HepG2 (cell line): ENCODE results near the gene HRC. TPM values are rescaled to one million over a fixed set of nuclear protein-coding genes. Genes with fewer than 3 reads are reported as not detected.

Experiments
- ATAC-seq: fragments of 200-7000 bp; cut with Tn5 transposase; 3 replicates; pipeline ENCODE4 v1.9.1; 2020; ENCODE audit warnings: mild to moderate bottlenecking, moderate library complexity
- BruUV-seq: library from RNA; stranded (reverse); fragments of 400-500 nt; replicated peaks from 2 replicates; lab custom pipeline; 2021; lab: Mats Ljungman, UMichigan
- CTCF ChIA-PET: fragments of 300-600 bp; formaldehyde crosslinking; extraction: SDS; loops from one replicate; lab custom pipeline; 2021; ENCODE audit warnings: low total read pairs, inconsistent platforms, low intra/inter-chr PET ratio; lab: Yijun Ruan, JAX
- POLR2A ChIA-PET: fragments of 350-600 bp; sonication (Branson Sonifier 250); formaldehyde crosslinking; loops from one replicate; lab custom pipeline; 2020; ENCODE audit warnings: antibody characterized with exemption, inconsistent platforms; lab: Yijun Ruan, JAX
- DNase-seq: peaks from one replicate; pipeline ENCODE4 v3.0.0-alpha.2; 2015; ENCODE audit warnings: low spot score
- FAIRE-seq: peaks from 3 replicates; lab custom pipeline; 2011; peaks lifted over from hg19 to GRCh38; lab: Jason Lieb, UNC
- H2AFZ ChIP-seq: one replicate; pipeline ENCODE4 v1.6.1; 2011; ENCODE audit warnings: low read length, inconsistent platforms
- H3K27ac ChIP-seq: fragments of 300-600 bp; 3 replicates; pipeline ENCODE4 v1.8.0; 2011; ENCODE audit warnings: mixed run types, mild to moderate bottlenecking, mixed read lengths, low read length, inconsistent platforms; ENCODE audit not compliant: insufficient read depth; ENCODE audit errors: extremely low read length
- H3K27me3 ChIP-seq, 2 experiments: fragments of 200-600 bp in 1 of 2; 2 replicates in 1 of 2; 3 replicates in 1 of 2; pipeline versions ENCODE4 v1.6.0 to v1.8.0; 2011; ENCODE audit warnings: low read length in 2 of 2, mild to moderate bottlenecking in 2 of 2, moderate library complexity in 2 of 2, inconsistent platforms in 1 of 2; ENCODE audit not compliant: insufficient read depth in 2 of 2, control insufficient read depth in 1 of 2
- H3K36me3 ChIP-seq, 2 experiments: fragments of 200-600 bp in 1 of 2; replicated peaks in 1 of 2; 2 replicates in 1 of 2; 3 replicates in 1 of 2; pipeline versions ENCODE4 v1.5.1 to v1.8.0; 2011; ENCODE audit warnings: low read length in 2 of 2, inconsistent platforms in 1 of 2; ENCODE audit not compliant: insufficient read depth in 2 of 2, control insufficient read depth in 1 of 2
- H3K4me1 ChIP-seq: 2 replicates; pipeline ENCODE4 v1.5.1; 2012; ENCODE audit warnings: low read length, inconsistent platforms; ENCODE audit not compliant: insufficient read depth
- H3K4me2 ChIP-seq: 2 replicates; pipeline ENCODE4 v1.6.0; 2011; ENCODE audit warnings: low read depth, low read length, inconsistent platforms
- H3K4me3 ChIP-seq, 3 experiments: fragments of 200-600 bp in 1 of 3; sonication (generic), shearing (Covaris generic) in 1 of 3; replicated peaks in 1 of 3; 2 replicates each; pipeline ENCODE4 v1.5.1; 2011 to 2016; ENCODE audit warnings: low read length in 3 of 3, inconsistent platforms in 2 of 3, low read depth in 2 of 3, mild to moderate bottlenecking in 2 of 3, control low read depth in 1 of 3, mixed read lengths in 1 of 3; ENCODE audit not compliant: insufficient read depth in 1 of 3
- H3K79me2 ChIP-seq: one replicate; pipeline ENCODE4 v1.6.1; 2011; ENCODE audit warnings: low read length, inconsistent platforms; ENCODE audit not compliant: insufficient read depth
- H3K9ac ChIP-seq: 2 replicates; pipeline ENCODE4 v1.6.0; 2011; ENCODE audit warnings: mild to moderate bottlenecking, low read depth, low read length, inconsistent platforms; ENCODE audit not compliant: insufficient read depth
- H3K9me3 ChIP-seq: 2 replicates; pipeline ENCODE4 v1.5.1; 2012; ENCODE audit warnings: mild to moderate bottlenecking, low read length
- H4K20me1 ChIP-seq: 2 replicates; pipeline ENCODE4 v1.6.0; 2011; ENCODE audit warnings: inconsistent platforms, mild to moderate bottlenecking, low read length, moderate library complexity; ENCODE audit not compliant: insufficient read depth
- FOXK1 ChIP-seq: sonication (generic); formaldehyde crosslinking; IDR thresholded peaks from 2 replicates; pipeline ENCODE4 v1.4.0; 2020; ENCODE audit warnings: low read depth, missing genetic modification reagents, borderline replicate concordance
- GABPA ChIP-seq, 2 experiments: IDR thresholded peaks; 2 replicates each; pipeline ENCODE4 v1.6.1; 2011 to 2016; ENCODE audit warnings: low read depth in 2 of 2, low read length in 1 of 2, missing biosample characterization in 1 of 2, missing genetic modification characterization in 1 of 2
- HINFP ChIP-seq: sonication (generic); formaldehyde crosslinking; IDR thresholded peaks from 2 replicates; pipeline ENCODE4 v1.4.0; 2020; ENCODE audit warnings: low read depth, mild to moderate bottlenecking, missing genetic modification reagents
- HOMEZ ChIP-seq: IDR thresholded peaks from 2 replicates; pipeline ENCODE4 v1.6.1; 2016; ENCODE audit warnings: low read depth
- JARID2 ChIP-seq: sonication (generic); formaldehyde crosslinking; IDR thresholded peaks from 2 replicates; pipeline ENCODE4 v1.8.1; 2023; ENCODE audit warnings: missing genetic modification reagents, inconsistent platforms; ENCODE audit not compliant: insufficient replicate concordance
- LRRFIP1 ChIP-seq: sonication (generic); formaldehyde crosslinking; conservative IDR thresholded peaks from 2 replicates; pipeline ENCODE4 v1.4.0; 2020; ENCODE audit warnings: missing genetic modification reagents
- RBM22 ChIP-seq: fragments of 200-400 bp; formaldehyde crosslinking; optimal IDR thresholded peaks from 2 replicates; pipeline ENCODE3; 2017; ENCODE audit warnings: mild to moderate bottlenecking, low read length, moderate library complexity
- SKIL ChIP-seq: sonication (generic); formaldehyde crosslinking; IDR thresholded peaks from 2 replicates; pipeline ENCODE4 v1.8.0; 2022; ENCODE audit warnings: missing genetic modification reagents, mild to moderate bottlenecking, moderate library complexity, borderline replicate concordance
- U2AF2 ChIP-seq: fragments of 200-400 bp; formaldehyde crosslinking; IDR thresholded peaks from 2 replicates; pipeline ENCODE4 v1.6.1; 2017; ENCODE audit warnings: low read depth, mild to moderate bottlenecking, low read length
- ZMYM2 ChIP-seq: sonication (generic); formaldehyde crosslinking; IDR thresholded peaks from 2 replicates; pipeline ENCODE4 v1.8.0; 2022; ENCODE audit warnings: mild to moderate bottlenecking, missing genetic modification reagents
- ZNF33A ChIP-seq: sonication (generic); formaldehyde crosslinking; IDR thresholded peaks from 2 replicates; pipeline ENCODE4 v1.5.1; 2020; ENCODE audit warnings: missing genetic modification reagents, mild to moderate bottlenecking, moderate library complexity, borderline replicate concordance
- WGBS: methylation state at CpG from one replicate; pipeline ENCODE4 v1.1.6; 2017; ENCODE audit warnings: low lambda C conversion rate; 5-methylcytosine and 5-hydroxymethylcytosine counted together
- in situ Hi-C: cut with HindIII; loops from 2 replicates; pipeline ENCODE4 v1.10.0; 2017; ENCODE audit warnings: low pct_unique_long_range_greater_than_20kb; ENCODE audit not compliant: extremely low pct_ligation_motif_present
- intact Hi-C: fragments of 100-400 bp; cut with micrococcal nuclease; formaldehyde crosslinking; loops from one replicate; pipeline ENCODE4 v1.10.0; 2022; ENCODE audit not compliant: unreplicated experiment
- polyA plus RNA-seq, 8 experiments: library from polyadenylated mRNA; depleted of rRNA in 3 of 8; stranded (reverse) in 7 of 8; unstranded in 1 of 8; fragments of >200 nt; fragmentation: Illumina TruSeq in 4 of 8; extraction: Trizol in 4 of 8; gene quantifications; 2 replicates each; pipeline versions ENCODE4 v1.2.1 to v1.2.3, GENCODE V29; 2011 to 2016; ENCODE audit warnings: low read depth in 4 of 8, missing spikeins in 1 of 8, mixed read lengths in 1 of 8; ENCODE audit not compliant: insufficient read depth in 1 of 8
- total RNA-seq, 5 experiments: library from RNA; depleted of rRNA; stranded (reverse); fragments of >200 nt; fragmentation: Illumina TruSeq; extraction: Trizol; gene quantifications; 2 replicates each; pipeline ENCODE4 v1.2.3, GENCODE V29; 2016; ENCODE audit warnings: low read depth in 1 of 5

HRC gene
- total and polyA plus RNA-seq, 2 of the 13 experiments (the other 11 are each of a cell fraction or from before 2014, with no cell fraction given) = 3.6 to 15.4 TPM

- CTCF ChIA-PET = no interaction called here
- H3K79me2 ChIP-seq = no peaks in the 10 kb centered on the region
Measured at GRCh38 chr19:49136771-49137171, 18.4 kb downstream of the HRC start.

More at GRCh38 chr19:49136771-49137171, 18.4 kb downstream of the HRC start:
- no peak overlapping the region for H3K4me3 ChIP-seq
- 100% methylated on average over 5 of the region's 10 CpGs for WGBS
- H2AFZ ChIP-seq = no peak overlapping the region
- no peak overlapping the region for H3K27ac ChIP-seq
- TF ChIP-seq ZMYM2 (CRISPR knock-in tag) (no peak), RBM22 (no peak), FOXK1 (CRISPR knock-in tag) (no peak), JARID2 (CRISPR knock-in tag) (no peak), U2AF2 (no peak), HINFP (no peak), HOMEZ (CRISPR knock-in tag) (no peak), GABPA (IDR thresholded peaks at IDR 0.05; ENCODE audit: low read depth, low read length) (no peak), GABPA (CRISPR knock-in tag; IDR thresholded peaks at IDR 0.05; ENCODE audit: low read depth) (no peak), ZNF33A (no peak), SKIL (no peak), LRRFIP1 (no peak)
- H4K20me1 ChIP-seq = no peaks in the 10 kb centered on the region
- in situ Hi-C loops (no loop called here), intact Hi-C loops (no loop called here)
- POLR2A ChIA-PET = no interaction called here
- H3K27me3 ChIP-seq = no peaks in the 10 kb centered on the region
- H3K36me3 ChIP-seq = peaks cover 3 to 5% of the 10 kb centered on the region in 2 experiments; a peak in 2 of 5 replicates
- no peaks in the 10 kb centered on the region for H3K9me3 ChIP-seq
- DNase-seq = no peak
- H3K4me1 ChIP-seq = no peaks in the 10 kb centered on the region
- ATAC-seq = no peak
- no peak for FAIRE-seq
- no TSS peak for BruUV-seq
- no peak overlapping the region for H3K4me2 ChIP-seq
- no peak overlapping the region for H3K9ac ChIP-seq
